ENCODE results near the gene WNK1.

The WNK1 gene

GRCh38 chr12:958588-959123 lies 206.3 kb downstream of the WNK1 start:
- no peak overlapping the region for H3K4me3 ChIP-seq (replicated peaks; ENCODE audit: low read depth, low read length)
- no peak for TF ChIP-seq CTCF (IDR thresholded peaks at IDR 0.05; ENCODE audit: low read depth, low read length, missing control alignments)
- DNase-seq (ENCODE audit: extremely low read depth, low read depth): no peak
